ENCODE measurements around the gene ANKS1B.
"Not testable (repeated sequence)": the region's sequence is repeated elsewhere in the genome, so short reads cannot be mapped to it uniquely, and the experiment has no call there.

The ANKS1B gene

DNA sequence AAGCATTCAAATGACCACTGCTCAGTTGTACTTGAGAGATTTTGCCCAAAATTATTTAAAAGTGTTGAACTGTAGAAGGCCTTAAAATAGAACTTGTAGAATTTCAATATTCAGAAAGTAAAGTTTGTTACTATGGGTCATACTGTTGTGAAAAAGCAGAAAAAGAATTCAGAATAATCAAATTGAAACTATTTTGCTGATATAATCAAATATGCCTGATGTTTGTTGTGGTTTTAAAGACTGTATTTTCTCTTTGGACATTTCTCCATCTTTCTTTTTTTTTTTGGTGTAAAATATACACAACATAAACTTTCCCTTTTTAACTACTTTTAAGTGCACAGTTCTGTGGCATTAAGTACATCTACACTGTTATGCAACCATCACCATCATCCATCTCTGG is 964.9 kb downstream of the ANKS1B start:
- no peak for DNase-seq (ENCODE audit: low read depth in 3 of 3)

DNA sequence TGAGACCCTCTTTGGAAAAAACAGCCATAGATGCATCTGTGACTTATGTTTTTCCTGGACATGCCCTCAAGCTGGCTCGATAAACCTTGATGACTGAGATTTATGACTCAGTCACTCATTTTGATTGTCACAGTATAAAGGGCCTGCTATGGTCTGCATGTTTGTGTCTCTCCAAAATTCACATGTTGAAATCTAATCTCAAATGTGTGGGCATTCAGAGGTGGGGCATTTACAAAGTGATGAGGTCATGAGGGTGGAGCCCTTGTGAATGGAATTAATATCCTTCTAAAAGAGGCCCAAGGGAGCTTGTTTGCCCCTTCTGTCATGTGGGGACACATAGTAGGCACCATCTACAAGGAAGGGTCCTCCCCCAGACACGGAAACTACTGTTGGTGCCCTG is 966.8 kb downstream of the ANKS1B start:
- DNase-seq (ENCODE audit: low read depth in 3 of 3) = no peak

DNA sequence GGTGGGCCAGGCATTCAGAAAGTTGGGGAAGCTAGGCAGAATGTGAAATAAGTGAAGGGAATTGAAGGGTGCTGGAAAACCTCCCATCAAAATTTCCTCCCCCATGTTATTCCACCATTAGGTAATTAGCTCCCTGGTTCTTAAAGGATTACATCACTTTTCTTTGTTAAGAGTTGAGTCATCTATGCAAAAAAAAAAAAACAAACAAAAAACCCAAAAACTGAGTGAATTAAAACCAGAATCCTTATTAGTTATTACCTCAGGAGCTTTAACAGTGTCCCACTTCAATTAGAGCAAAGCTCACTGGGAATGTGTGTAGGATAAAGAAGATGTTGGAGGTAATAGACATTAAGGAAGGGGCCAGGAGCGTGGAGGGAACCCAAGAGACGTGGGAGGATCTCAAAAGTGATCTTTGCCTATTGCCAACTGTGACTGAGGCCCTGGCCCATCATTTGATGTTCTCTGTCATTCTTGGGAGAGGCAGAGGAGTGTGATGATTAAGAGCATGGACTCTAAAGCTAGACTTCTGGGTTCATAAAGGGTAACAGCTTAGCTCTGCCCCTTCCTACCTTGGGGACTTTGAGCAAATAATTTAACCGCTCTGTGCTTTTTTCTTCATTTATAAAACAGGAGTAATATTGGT is 975.0 kb downstream of the ANKS1B start:
- no peak for DNase-seq (ENCODE audit: low read depth in 3 of 3)

DNA sequence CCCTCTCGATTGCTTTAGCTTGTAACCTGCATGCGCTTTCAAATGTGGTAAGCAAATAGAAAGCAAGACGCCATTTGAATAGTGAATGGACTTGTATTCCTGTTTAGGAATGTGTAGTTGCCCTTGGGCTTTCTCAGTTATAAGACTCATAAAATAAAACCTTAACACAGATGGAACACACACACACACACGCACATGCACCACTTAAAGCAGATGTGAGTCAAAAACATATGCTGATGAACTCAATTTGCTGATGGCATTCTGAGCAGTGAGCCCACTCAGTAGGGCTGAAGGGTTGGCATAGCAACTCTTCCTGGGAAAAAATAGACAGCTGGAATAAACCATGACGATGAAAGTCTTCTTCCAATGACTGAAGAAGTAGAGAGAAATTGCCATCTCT is 979.1 kb downstream of the ANKS1B start:
- DNase-seq (ENCODE audit: low read depth in 3 of 3) = no peak

DNA sequence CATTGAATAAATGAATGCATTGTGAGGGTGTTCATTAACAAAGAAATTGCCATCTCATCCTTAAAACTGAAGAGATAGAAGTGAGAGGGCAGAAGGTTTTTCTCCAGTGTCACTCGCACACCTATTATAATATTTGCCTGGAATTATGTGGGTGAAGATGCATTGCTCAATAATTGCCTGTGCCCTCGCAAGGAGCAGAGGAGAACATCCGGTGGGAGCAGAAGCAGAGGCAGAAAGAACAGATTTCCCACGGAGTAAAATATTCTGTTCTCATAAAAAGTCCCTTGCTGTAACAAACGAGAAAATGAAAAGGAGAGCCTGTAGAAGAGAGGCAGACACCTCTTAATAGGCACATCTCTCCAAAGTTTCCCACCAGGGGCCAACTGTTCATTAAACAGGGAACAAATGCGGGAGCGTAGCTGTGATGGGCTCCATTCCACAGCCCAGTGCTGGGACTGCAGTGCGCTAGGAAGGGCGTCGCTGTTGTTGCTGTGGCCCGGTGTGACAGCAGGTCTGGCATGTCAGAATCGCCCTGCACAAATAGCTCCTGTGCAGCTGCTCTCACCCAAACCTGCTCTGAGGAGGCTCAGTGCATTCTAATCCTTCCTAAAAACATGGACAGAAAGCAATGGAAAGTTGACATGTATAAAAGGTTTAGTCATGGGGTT is 979.8 kb downstream of the ANKS1B start:
- DNase-seq (ENCODE audit: low read depth in 3 of 3) = no peak

DNA sequence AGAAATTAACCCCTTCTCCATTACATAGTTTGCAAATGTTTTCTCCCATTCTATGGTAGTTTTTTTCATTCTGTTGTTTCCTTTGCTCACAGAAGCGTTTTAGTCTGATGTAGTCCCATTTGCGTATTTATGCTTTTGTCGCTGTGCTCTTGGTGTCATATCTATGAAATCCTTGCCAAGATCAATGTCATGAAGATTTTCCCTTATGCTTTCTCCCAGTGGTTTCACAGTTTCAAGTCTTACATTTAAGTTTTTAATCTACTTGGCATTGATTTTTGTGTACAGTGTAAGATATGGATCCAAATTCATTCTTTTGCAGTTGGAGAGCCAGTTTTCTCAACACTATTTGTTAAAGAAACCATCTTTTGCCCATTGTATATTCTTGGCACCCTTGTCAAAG is 982.0 kb downstream of the ANKS1B start:
- DNase-seq (ENCODE audit: low read depth in 3 of 3) = no peak

DNA sequence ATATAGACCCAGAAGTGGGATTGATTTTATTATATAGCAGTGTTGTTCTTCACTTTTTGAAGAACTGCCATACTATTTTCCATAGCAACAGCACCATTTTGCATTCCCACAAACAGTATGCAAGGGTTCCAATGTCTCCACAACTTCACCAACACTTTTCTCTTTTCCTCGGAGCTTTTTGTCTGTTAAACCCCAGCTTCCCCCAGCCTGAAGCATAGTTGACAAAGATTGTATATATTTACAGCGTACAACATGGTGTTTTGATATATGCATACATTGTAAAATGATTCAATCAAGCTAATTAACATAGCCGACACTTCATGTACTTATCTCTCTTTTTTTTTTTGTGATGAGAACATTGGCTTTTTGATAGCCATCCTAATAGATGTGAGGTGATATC is 982.6 kb downstream of the ANKS1B start:
- DNase-seq (ENCODE audit: low read depth in 3 of 3) = no peak

DNA sequence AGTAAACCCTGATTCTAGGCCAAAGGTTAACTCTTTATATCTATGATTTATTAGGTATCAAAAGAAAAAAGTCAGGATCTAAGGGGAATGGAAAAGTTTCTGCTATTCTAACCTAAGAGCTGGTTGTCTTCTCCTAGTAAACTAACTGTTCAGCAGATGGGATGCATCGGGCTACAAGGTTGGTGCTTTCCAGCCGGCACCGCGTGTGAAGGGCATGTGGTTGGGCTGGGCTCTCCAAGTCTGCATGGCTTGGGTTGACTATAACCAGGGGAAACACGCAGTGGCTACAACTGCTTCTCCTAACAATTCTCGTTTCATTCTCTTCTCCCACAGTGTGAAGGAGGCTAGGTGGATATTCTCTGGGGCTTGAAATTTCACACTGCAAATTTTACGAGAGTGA is 985.2 kb downstream of the ANKS1B start:
- no peak for DNase-seq (ENCODE audit: low read depth in 3 of 3)

DNA sequence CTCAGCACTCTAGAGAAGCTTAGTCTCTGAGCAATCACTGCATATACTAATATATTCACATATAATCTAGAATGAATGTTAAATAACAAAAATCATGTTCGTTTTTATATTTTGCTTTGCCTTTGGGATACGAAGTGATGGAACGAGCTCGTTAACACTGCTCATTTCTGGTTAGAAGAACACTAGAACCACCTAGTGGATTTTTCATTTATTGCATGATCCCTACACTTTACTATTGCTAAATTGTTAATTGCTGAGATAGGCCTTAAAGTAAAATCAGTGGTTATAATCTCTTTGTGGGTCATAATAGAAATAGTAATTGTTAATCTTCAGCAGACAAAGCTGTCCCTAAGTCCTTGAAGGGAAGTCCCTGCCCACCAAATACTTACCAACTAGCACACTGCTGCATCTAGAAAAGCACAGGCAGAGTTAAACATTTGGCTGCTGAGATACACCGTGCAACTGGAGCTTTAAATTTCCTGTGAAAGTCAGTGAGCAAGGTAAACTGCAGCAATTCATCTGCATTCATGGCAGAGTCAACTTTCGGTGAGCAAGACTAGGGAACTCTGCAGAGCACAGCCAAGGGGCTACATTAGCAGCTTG is 985.9 kb downstream of the ANKS1B start:
- DNase-seq (ENCODE audit: low read depth in 3 of 3) = no peak

DNA sequence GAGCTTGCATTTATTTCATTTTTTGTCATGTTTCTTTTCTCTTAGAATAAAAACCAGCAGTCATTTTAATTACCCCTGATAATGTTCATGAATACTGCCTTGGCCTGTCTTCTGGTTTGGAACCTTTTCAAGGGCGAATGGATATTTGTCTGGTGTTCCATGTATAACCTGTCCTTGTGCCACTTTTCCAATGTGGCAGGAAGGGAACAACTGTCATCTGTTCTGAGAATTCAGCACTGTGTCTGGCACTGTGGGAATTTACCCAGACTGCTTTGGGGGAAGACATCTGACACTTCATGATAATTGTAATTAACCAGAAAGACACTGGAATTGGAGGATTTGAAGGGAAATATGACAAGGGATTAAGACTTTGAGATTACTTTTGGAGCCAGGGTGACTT is 986.8 kb downstream of the ANKS1B start:
- no peak for DNase-seq (ENCODE audit: low read depth in 3 of 3)

DNA sequence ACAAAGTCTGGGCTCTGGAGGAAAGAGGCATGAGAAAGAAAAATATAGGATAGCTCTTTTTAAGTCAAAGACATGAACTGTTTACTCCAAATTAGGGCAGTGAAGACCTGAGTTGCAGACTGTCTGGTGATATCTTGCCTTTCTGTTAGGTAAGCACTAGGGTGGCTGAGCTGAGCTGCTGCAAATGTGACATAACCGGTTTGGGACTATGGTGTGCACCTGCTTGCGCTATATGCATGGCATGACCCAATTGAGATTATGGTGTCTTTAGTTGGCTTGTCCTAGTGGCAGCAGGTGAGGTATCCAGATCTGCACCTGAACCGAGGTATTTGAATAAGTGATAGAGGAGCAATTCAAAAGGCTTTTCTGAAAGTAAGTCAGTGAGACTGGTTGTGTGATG is 994.1 kb downstream of the ANKS1B start:
- DNase-seq (ENCODE audit: low read depth in 3 of 3) = no peak

DNA sequence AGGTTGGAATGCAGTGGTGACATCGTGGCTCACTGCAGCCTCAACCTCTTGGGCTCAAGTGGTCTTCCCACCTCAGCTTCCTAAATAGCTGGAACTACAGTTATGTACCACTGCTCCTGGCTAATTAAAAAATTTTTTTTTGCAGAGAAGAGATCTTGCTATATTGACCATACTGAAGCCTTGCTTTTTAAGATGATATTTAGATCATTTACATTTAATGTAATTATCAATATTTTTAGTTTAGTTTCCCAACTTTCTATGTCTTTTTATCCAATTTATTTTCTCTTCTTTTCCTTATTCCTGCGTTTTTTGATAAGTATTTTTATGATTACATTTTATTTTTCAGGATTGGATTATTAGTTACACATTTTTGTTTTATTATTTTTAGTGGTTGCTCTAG is 999.6 kb downstream of the ANKS1B start:
- DNase-seq (ENCODE audit: low read depth in 3 of 3) = no peak

DNA sequence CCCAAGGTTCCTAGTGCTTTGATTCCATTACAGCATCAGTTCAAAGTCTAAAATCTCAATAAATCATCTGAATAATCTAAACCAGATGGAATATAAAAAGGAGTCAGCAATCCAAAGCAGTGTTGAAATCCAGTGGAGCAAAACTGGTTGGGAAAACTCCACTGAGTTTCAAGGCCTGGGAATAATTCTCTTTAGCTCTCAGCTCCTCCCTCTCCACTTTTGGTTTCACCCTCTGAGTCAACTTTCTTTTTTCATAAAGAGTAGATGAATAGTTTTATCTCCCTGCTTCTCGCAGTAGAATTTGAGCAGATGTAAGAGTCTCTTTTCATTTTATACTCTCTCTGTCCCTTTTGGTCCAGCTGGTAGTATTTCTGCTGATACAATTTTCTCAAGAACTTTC is 1001.1 kb downstream of the ANKS1B start:
- DNase-seq (ENCODE audit: low read depth in 3 of 3) = no peak

DNA sequence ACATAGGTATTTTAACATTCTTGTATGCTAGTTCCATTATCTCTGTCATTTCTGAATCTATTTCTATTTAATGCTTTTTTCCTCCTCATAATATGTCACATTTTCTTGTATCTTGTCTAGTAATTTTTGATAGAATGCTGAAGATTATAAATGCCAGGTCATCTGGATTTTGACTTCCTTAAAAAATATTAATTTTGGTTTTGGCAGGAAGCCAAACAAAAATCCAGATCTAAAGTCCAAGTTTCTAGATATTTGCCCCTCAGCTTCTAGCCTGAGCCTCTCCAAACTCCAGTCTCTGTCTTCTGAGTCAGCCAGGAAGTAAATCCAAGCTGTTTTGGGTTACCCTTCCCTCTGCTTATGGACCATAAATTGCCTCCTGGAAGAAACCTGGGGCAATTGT is 1004.2 kb downstream of the ANKS1B start:
- DNase-seq (ENCODE audit: low read depth in 3 of 3) = no peak

DNA sequence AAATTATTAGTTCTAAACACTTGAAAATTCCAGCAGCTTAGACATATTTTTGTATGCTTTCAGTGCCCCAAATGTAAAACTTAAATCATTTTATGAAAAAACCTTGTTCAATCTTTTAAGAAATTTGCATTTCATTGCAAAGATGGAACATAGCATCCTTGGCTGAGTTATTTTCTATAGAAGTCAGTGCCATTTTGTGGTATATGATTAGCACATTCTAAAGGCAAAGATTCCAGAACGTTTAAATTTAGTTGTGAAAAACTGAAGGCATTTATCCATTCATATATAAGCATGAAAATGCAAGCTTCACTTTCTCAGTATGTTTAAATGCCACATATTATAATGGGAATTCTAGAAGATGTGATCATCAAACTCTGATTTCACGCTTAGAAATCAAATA is 1007.5 kb downstream of the ANKS1B start:
- no peak for DNase-seq (ENCODE audit: low read depth in 3 of 3)

DNA sequence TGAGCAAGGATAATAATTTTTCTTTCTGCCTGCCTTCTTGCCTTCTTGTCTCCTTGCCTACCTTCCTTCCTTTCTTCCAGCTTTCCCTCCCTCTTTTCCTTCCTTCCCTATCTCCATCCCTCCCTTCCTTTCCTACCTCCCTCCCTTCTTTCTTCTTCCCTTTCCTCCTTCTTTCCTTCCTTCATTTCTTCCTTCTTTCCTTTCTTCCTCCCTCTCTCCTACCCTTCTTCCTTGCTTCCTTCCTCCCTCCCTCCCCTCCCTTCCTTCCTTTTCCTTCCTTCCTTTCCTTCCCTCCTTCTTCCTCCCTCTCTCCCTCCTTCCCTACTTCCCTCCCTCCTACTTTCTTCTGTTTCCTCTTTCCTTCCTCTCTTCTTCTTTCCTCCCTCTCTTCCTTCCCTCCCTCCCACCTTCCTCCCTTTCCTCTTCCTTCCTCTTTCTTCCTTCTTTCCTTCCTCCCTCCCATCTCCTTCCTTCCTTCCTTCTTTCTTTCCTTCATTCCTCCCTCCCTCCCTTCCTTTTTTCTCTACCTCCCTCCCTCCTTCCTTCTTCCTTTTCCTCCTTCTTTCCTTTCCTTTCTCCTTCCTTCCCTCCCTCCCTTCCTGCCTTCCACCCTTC is 1009.9 kb downstream of the ANKS1B start:
- DNase-seq (ENCODE audit: low read depth in 3 of 3) = no peak

DNA sequence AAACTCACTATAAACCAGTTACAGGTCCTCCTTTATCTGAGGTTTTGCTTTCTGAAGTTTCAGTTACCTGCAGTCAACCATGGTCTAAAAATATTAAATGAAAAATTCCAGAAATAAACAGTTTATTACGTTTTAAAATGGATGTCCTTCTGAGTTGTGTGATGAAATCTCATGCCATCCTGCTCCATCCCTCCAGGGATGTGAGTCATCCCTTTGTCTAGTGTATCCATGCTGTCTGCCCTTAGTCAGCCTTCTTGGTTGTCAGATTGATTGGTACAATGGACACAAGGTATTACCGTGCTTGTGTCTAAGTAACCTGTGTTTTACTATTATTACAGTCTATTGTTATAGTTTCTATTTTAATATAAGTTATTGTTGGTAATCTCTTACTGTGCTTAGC is 1011.3 kb downstream of the ANKS1B start:
- DNase-seq (ENCODE audit: low read depth in 3 of 3) = no peak

DNA sequence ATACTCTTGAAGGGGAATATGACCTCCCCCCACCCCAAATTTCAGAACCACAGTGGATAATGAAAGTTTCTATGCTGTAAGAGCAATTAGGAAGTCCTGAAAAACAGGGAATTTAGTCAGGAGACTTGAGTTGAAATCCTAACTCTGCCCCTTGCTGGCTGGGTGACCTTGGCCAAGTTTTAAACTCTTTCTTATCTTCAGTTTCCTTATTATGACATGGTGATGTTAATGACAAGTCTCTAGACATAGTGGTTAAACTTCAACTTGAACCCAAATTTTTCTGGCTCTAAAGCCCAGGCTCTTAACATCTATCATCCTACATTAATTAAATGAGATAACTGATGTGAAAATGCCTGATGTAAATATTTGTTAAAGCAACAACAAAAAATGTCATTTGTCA is 1013.8 kb downstream of the ANKS1B start:
- DNase-seq (ENCODE audit: low read depth in 3 of 3) = no peak

DNA sequence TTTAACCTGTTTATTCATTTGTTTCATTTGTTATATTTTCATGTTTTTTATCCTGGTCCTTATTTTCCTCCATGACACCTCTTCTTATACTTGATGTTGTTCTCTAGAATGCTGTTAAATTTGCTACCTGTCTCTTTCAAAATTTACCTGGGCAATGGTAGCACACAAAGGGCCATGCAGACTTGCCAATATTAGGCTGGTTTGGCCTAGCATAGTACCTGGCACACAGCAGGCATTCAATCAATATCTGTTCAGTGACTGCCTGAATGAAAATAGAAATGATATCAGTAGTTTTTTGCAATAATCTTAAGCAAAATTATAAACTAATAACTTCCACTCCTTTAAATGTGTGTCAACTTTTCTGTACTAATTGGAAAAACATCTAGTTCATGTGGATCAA is 1014.5 kb downstream of the ANKS1B start:
- DNase-seq (ENCODE audit: low read depth in 3 of 3) = no peak

DNA sequence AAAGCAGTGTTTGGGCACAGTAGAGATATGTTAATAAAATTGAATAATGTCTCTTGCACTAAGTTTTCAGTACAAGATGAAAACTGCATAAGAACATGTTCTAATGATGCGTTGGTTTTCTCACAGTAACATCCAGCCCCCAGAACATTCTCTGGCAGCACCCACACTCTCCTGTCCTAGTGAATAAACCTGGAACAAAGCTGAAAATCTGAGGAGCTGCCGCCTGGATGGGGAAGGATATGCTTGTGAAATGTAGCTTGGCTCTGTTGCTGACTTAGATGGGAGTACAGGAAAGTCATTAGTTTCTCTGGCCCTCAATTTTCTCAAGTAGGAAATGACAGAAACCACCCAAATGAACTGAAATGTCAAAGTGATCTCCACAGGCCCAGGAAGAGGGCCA is 1015.8 kb downstream of the ANKS1B start:
- no peak for DNase-seq (ENCODE audit: low read depth in 3 of 3)

DNA sequence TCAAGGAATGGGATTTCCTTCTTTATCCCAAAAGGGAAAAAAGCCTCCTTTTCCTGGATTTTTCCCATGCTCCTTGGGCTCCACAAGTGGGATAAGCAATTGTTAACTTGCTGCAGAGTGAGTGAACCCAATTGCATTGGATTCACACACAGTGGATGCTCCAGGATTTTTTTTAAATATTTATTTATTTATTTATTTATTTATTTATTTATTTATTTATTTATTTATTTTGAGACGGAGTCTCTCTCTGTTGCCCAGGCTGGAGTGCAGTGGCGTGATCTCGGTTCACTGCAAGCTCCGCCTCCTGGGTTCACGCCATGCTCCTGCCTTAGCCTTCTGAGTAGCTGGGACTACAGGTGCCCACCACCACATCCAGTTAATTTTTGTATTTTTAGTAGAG is 1027.6 kb downstream of the ANKS1B start:
- DNase-seq (ENCODE audit: low read depth in 3 of 3) = not testable (repeated sequence)

DNA sequence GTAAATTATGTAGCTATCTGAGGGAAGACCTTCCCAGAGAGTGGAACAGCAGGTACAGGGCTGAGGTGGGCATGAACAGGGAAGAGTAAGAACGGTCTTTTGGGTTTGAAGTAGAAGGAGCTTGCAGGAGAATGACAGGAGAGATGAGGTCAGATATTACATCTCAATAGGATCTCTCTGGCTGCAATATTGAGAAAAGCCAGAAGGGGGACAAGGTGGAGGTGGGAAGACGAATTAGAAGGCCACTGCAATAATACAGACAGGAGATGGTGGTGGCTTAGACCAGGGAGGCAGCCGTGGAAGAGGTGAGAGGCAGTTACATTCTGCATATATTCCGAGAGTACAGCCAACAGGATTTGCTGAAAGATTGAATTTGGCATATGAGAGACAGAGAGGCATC is 1029.5 kb downstream of the ANKS1B start:
- no peak for DNase-seq (ENCODE audit: low read depth in 3 of 3)

DNA sequence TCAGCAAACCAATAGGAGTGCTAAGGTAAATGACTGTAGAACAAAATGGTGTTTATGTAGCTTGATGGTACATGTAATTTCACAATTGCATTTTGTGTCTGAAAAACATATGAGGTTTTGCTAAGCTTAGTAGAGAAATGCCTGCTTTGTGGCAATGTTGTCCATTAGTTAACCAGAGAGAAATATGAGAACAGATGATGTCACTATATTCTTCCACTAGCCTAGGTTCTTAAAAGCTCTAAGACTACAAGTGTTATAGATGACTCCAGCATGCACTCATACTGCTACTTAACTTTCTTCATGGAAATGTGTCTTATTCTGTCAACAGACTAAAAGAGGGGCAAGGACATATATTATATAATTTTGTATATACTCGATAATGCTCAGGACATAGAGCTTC is 1030.2 kb downstream of the ANKS1B start:
- no peak for DNase-seq (ENCODE audit: low read depth in 3 of 3)

Measured in stimulated activated CD4-positive, alpha-beta T cell treated with anti-CD3 and anti-CD28 coated beads, TNF-alpha, amount 100 ng/mL, for 4 hours (primary cell).